Keratinocyte (primary cell): Measurements from ENCODE around the gene IARS1. TPM values are rescaled to one million over a fixed set of nuclear protein-coding genes. Genes with fewer than 3 reads are reported as not detected.

Experiments used
- DNase-seq: peaks from one replicate; pipeline ENCODE4 v3.0.0-alpha.2; 2011; ENCODE audit warnings: low read depth, missing footprints, low spot score
- FAIRE-seq: peaks from 2 replicates; lab custom pipeline; 2011; peaks lifted over from hg19 to GRCh38; lab: Jason Lieb, UNC
- H2AFZ ChIP-seq: 2 replicates; pipeline ENCODE4 v1.6.0; 2012; ENCODE audit warnings: low read length, control low read depth, inconsistent platforms; ENCODE audit not compliant: control insufficient read depth
- H3K27ac ChIP-seq: 2 replicates; pipeline ENCODE4 v1.5.1; 2011; ENCODE audit warnings: low read length; ENCODE audit not compliant: control insufficient read depth, insufficient read depth
- H3K27me3 ChIP-seq: 3 replicates; pipeline ENCODE4 v1.6.0; 2011; ENCODE audit warnings: low read length; ENCODE audit not compliant: control insufficient read depth, insufficient read depth; ENCODE audit errors: extremely low read depth
- H3K36me3 ChIP-seq, 2 experiments: 2 replicates in 1 of 2; 3 replicates in 1 of 2; pipeline ENCODE4 v1.5.1; 2011; ENCODE audit warnings: low read length in 2 of 2, mild to moderate bottlenecking in 1 of 2; ENCODE audit not compliant: control insufficient read depth in 2 of 2, insufficient read depth in 2 of 2; ENCODE audit errors: extremely low read depth in 1 of 2
- H3K4me1 ChIP-seq: 3 replicates; pipeline ENCODE4 v1.5.1; 2011; ENCODE audit warnings: low read length; ENCODE audit not compliant: control insufficient read depth, insufficient read depth; ENCODE audit errors: extremely low read depth
- H3K4me2 ChIP-seq: 3 replicates; pipeline ENCODE4 v1.6.0; 2011; ENCODE audit warnings: low read depth, low read length; ENCODE audit not compliant: control insufficient read depth, insufficient read depth; ENCODE audit errors: extremely low read depth
- H3K4me3 ChIP-seq, 3 experiments: fragments of 200-600 bp in 1 of 3; sonication (generic) in 1 of 3; 2 replicates in 2 of 3; 3 replicates in 1 of 3; pipeline ENCODE4 v1.5.1; 2011 to 2016; ENCODE audit warnings: low read length in 3 of 3, mild to moderate bottlenecking in 3 of 3, control low read depth in 2 of 3, inconsistent platforms in 1 of 3, low read depth in 1 of 3, mixed read lengths in 1 of 3, mixed run types in 1 of 3, moderate library complexity in 1 of 3; ENCODE audit not compliant: control insufficient read depth in 2 of 3, insufficient read depth in 2 of 3; ENCODE audit errors: extremely low read depth in 1 of 3
- H3K79me2 ChIP-seq: 2 replicates; pipeline ENCODE4 v1.6.0; 2012; ENCODE audit warnings: low read length; ENCODE audit not compliant: control insufficient read depth, insufficient read depth
- H3K9ac ChIP-seq: 3 replicates; pipeline ENCODE4 v1.6.0; 2011; ENCODE audit warnings: low read length; ENCODE audit not compliant: control insufficient read depth, insufficient read depth; ENCODE audit errors: extremely low read depth
- H3K9me1 ChIP-seq: 3 replicates; pipeline ENCODE4 v1.6.0; 2011; ENCODE audit warnings: low read length; ENCODE audit not compliant: control insufficient read depth, insufficient read depth; ENCODE audit errors: extremely low read depth
- H3K9me3 ChIP-seq: 2 replicates; pipeline ENCODE4 v1.5.1; 2012; ENCODE audit warnings: low read depth, low read length; ENCODE audit not compliant: control insufficient read depth
- H4K20me1 ChIP-seq: 3 replicates; pipeline ENCODE4 v1.6.0; 2011; ENCODE audit warnings: low read length; ENCODE audit not compliant: control insufficient read depth, insufficient read depth; ENCODE audit errors: extremely low read depth
- EZH2 ChIP-seq: IDR thresholded peaks from one replicate; pipeline ENCODE4 v1.6.1; 2012; ENCODE audit warnings: inconsistent platforms, mild to moderate bottlenecking, low read length, moderate library complexity
- dilution Hi-C: fragments of 300-500 bp; cut with MboI; formaldehyde crosslinking; loops from one replicate; pipeline ENCODE4 v1.7.0; 2020; ENCODE audit warnings: low sequenced_read_pairs; ENCODE audit not compliant: extremely low pct_ligation_motif_present
- polyA plus RNA-seq, 5 experiments: library from polyadenylated mRNA; depleted of rRNA in 3 of 5; stranded (reverse) in 3 of 5; stranded (forward) in 1 of 5; unstranded in 1 of 5; fragments of >200 nt; gene quantifications; 1 replicate in 1 of 5; 2 replicates in 3 of 5; 3 replicates in 1 of 5; pipeline versions ENCODE4 v1.2.1 to v1.2.3, GENCODE V29; 2011 to 2012; ENCODE audit warnings: missing spikeins in 2 of 5, low read depth in 1 of 5, low replicate concordance in 1 of 5
- TF ChIP-seq, protein P1 (sequence below), 3 experiments: IDR thresholded peaks in 1 of 3; conservative IDR thresholded peaks in 1 of 3; optimal IDR thresholded peaks in 1 of 3; 2 replicates in 2 of 3; 3 replicates in 1 of 3; pipeline versions ENCODE3 to v1.5.1; 2011; ENCODE audit warnings: low read length in 3 of 3, mild to moderate bottlenecking in 3 of 3, moderate library complexity in 2 of 3, control low read depth in 1 of 3, inconsistent platforms in 1 of 3; ENCODE audit not compliant: insufficient read depth in 2 of 3; ENCODE audit errors: extremely low read depth in 1 of 3

Gene IARS1
- polyA plus RNA-seq, 1 donor (not counting 4 experiments of a cell fraction or from before 2014, with no cell fraction given), result 88.4 TPM

DNA sequence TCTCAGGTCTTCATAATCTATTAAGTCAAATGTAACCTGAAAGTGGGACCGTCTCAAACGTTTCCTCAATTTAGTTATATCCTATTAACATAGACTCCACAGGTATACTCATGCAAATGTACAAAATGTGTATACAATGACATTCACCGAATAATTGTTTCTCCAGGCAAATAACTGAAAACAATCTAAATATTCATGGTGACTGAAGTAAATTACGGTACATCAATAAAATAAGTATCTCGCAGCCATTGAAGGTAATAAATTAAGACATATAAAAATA is 482 bp downstream of the IARS1 start:
- H4K20me1 ChIP-seq, result peaks cover 18% of the 10 kb centered on the region
- peak overlapping the region; percentile 67 to 78 (median 75) for H3K4me3 ChIP-seq
- H3K9ac ChIP-seq, result peak overlapping the region; percentile 88
- FAIRE-seq (no peak), DNase-seq (no peak)
- no peaks in the 10 kb centered on the region for H3K9me3 ChIP-seq
- TF ChIP-seq, protein P1, sequence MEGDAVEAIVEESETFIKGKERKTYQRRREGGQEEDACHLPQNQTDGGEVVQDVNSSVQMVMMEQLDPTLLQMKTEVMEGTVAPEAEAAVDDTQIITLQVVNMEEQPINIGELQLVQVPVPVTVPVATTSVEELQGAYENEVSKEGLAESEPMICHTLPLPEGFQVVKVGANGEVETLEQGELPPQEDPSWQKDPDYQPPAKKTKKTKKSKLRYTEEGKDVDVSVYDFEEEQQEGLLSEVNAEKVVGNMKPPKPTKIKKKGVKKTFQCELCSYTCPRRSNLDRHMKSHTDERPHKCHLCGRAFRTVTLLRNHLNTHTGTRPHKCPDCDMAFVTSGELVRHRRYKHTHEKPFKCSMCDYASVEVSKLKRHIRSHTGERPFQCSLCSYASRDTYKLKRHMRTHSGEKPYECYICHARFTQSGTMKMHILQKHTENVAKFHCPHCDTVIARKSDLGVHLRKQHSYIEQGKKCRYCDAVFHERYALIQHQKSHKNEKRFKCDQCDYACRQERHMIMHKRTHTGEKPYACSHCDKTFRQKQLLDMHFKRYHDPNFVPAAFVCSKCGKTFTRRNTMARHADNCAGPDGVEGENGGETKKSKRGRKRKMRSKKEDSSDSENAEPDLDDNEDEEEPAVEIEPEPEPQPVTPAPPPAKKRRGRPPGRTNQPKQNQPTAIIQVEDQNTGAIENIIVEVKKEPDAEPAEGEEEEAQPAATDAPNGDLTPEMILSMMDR (optimal IDR thresholded peaks at IDR 0.05 in 1 of 3, IDR thresholded peaks at IDR 0.05 in 1 of 3, conservative IDR thresholded peaks at IDR 0.05 in 1 of 3; ENCODE audit: extremely low read depth in 1 of 3, insufficient read depth in 2 of 3, low read length in 3 of 3), result no peak
- no peak for TF ChIP-seq EZH2
- peak overlapping the region; percentile 93 for H3K4me2 ChIP-seq
- no peaks in the 10 kb centered on the region for H3K27me3 ChIP-seq
- H3K4me1 ChIP-seq, result peaks cover 40% of the 10 kb centered on the region
- H3K9me1 ChIP-seq, result no peaks in the 10 kb centered on the region
- H2AFZ ChIP-seq, result no peak overlapping the region
- peaks cover 56% of the 10 kb centered on the region for H3K79me2 ChIP-seq
- peak overlapping the region; percentile 93 for H3K27ac ChIP-seq
- peaks cover 2 to 20% of the 10 kb centered on the region in 2 experiments for H3K36me3 ChIP-seq
- dilution Hi-C loops, result no loop called here

DNA sequence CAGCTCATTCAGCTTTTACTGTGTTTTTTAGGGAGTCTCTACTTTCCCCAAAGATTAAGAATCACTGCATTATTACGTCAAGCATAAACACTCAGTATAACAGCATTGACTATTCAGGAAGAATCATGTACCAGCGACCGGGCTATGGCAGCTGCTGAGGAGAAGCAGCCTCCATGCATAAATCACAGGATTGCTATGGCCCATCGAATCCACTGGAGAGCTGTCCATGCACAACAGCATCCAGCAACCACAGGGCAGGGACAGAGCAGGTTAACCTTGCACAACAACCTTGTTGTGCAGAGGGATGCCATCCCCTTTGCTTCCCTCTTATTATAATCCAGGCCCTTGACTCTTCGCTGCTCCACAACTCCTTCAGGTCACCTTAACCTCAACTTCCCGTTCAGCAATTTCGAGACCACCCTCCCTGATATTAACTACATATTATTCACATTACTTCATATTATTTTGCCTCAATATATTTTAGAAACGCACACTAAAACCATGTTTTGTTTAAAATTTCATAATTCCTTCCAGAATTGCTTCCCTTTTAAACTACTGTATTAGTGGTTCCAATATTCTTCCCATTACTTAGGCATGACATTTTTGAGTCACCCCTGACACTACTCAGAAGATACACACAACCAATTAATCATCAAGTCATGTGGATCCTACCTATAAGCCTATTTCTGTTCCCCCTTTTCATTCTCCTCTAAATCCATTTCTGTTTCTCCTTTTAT is 991 bp downstream of the IARS1 start:
- Histone ChIP-seq H3K27ac (peak overlapping the region; percentile 93), H3K4me2 (peak overlapping the region; percentile 93), H3K27me3 (no peaks in the 10 kb centered on the region), H3K4me1 (peaks cover 40% of the 10 kb centered on the region), H3K9me1 (no peaks in the 10 kb centered on the region), H3K4me3 (peak overlapping the region; percentile 67 to 78 (median 75)), H3K9me3 (no peaks in the 10 kb centered on the region), H3K36me3 (peaks cover 3 to 24% of the 10 kb centered on the region in 2 experiments), H2AFZ (no peak overlapping the region), H3K79me2 (peaks cover 61% of the 10 kb centered on the region), H3K9ac (peak overlapping the region; percentile 88), H4K20me1 (peaks cover 21% of the 10 kb centered on the region)
- dilution Hi-C loops, result no loop called here
- no peak for DNase-seq
- FAIRE-seq, result no peak
- TF ChIP-seq EZH2, result no peak
- TF ChIP-seq, protein P1 (optimal IDR thresholded peaks at IDR 0.05 in 1 of 3, IDR thresholded peaks at IDR 0.05 in 1 of 3, conservative IDR thresholded peaks at IDR 0.05 in 1 of 3; ENCODE audit: extremely low read depth in 1 of 3, insufficient read depth in 2 of 3, low read length in 3 of 3), result no peak
